Measurements from ENCODE around the gene KDSR. TPM values are rescaled to one million over a fixed set of nuclear protein-coding genes. Genes with fewer than 3 reads are reported as not detected.

Gene KDSR
- total and polyA plus RNA-seq, 7 donors = 7.6 to 50.5 (median 33.2) TPM

DNA sequence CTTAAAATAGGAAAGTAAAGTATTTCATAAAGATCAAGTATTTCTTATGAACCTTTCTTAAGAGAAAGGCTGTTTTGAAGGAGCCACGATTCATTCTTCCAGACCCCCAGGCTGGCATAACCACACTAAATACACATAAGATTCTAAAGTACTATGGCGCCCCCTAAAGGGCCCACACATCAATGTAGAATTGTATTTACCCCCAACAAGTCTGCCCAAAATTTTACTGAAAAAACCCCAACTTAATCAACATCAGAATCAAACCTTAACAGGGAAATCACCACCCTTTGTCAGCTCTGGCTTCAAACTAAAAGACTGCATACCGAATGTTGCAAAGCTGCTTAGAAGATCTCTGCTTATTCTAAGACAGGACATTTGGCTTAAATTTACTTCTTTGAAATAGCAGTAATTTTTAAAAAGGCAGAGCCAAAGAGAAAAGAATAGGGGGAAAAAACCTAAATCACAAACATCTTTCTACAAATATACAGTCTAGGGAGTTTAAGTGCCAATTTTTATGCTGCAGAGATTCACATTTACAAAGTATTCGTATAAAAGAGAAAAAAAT lies 27.0 kb downstream of the KDSR start:
- no peaks in the 10 kb centered on the region for H3K9me3 ChIP-seq
- no peak overlapping the region for H3K4me3 ChIP-seq
- TF ChIP-seq, protein P1, sequence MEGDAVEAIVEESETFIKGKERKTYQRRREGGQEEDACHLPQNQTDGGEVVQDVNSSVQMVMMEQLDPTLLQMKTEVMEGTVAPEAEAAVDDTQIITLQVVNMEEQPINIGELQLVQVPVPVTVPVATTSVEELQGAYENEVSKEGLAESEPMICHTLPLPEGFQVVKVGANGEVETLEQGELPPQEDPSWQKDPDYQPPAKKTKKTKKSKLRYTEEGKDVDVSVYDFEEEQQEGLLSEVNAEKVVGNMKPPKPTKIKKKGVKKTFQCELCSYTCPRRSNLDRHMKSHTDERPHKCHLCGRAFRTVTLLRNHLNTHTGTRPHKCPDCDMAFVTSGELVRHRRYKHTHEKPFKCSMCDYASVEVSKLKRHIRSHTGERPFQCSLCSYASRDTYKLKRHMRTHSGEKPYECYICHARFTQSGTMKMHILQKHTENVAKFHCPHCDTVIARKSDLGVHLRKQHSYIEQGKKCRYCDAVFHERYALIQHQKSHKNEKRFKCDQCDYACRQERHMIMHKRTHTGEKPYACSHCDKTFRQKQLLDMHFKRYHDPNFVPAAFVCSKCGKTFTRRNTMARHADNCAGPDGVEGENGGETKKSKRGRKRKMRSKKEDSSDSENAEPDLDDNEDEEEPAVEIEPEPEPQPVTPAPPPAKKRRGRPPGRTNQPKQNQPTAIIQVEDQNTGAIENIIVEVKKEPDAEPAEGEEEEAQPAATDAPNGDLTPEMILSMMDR (IDR thresholded peaks at IDR 0.05) = no peak
- TF ChIP-seq POLR2A (IDR thresholded peaks at IDR 0.05) = no peak
- no peak for TF ChIP-seq POLR2AphosphoS5 (IDR thresholded peaks at IDR 0.05)
- no peak for TF ChIP-seq EP300 (IDR thresholded peaks at IDR 0.05)
- H3K36me3 ChIP-seq = peaks cover 3 to 87% (median 16%) of the 10 kb centered on the region in 4 donors
- H3K4me1 ChIP-seq = peaks cover 0 to 6% (median 3%) of the 10 kb centered on the region in 4 donors
- no peaks in the 10 kb centered on the region for H3K27me3 ChIP-seq
- no peak overlapping the region for H3K27ac ChIP-seq
- DNase-seq = no peak
- intact Hi-C loops (cut with DNase I) = no loop called here
- WGBS, 2 donors = 37 to 51% methylated on average over 4 of the region's 4 CpGs

GRCh38 chr18:63336366-63337099 lies 30.5 kb downstream of the KDSR start:
- Histone ChIP-seq H3K27ac (peak overlapping the region; percentile 46 to 55 (median 52)), H3K4me1 (no peaks in the 10 kb centered on the region), H3K27me3 (no peaks in the 10 kb centered on the region), H3K36me3 (peaks cover 3 to 86% (median 32%) of the 10 kb centered on the region in 4 donors), H3K4me3 (no peak overlapping the region), H3K9me3 (no peaks in the 10 kb centered on the region)
- DNase-seq = no peak
- peak in 3 of 4 donors; percentile 26 to 53 (median 33) for TF ChIP-seq POLR2AphosphoS5 (IDR thresholded peaks at IDR 0.05)
- no peak for TF ChIP-seq POLR2A (IDR thresholded peaks at IDR 0.05)
- TF ChIP-seq EP300 (IDR thresholded peaks at IDR 0.05) = no peak
- TF ChIP-seq, protein P1 (IDR thresholded peaks at IDR 0.05) = no peak
- 68 to 81% methylated on average over 8 of the region's 8 CpGs for WGBS, 2 donors
- intact Hi-C loops (cut with DNase I) = no loop called here

- TF ChIP-seq POLR2AphosphoS5 (IDR thresholded peaks at IDR 0.05) (no peak), POLR2A (IDR thresholded peaks at IDR 0.05) (no peak), EP300 (IDR thresholded peaks at IDR 0.05) (no peak)
- TF ChIP-seq, protein P1 (IDR thresholded peaks at IDR 0.05) = no peak
- no peaks in the 10 kb centered on the region for H3K9me3 ChIP-seq
- no peaks in the 10 kb centered on the region for H3K4me1 ChIP-seq
- intact Hi-C loops (cut with DNase I) = no loop called here
- WGBS, 2 donors = 93% methylated on average over 4 of the region's 4 CpGs
- no peaks in the 10 kb centered on the region for H3K27me3 ChIP-seq
- no peak overlapping the region for H3K27ac ChIP-seq
- H3K36me3 ChIP-seq = peaks cover 0 to 59% (median 41%) of the 10 kb centered on the region in 4 donors
- no peak for DNase-seq
- no peak overlapping the region for H3K4me3 ChIP-seq
Observed at GRCh38 chr18:63331105-63331504, 35.9 kb downstream of the KDSR start.

DNA sequence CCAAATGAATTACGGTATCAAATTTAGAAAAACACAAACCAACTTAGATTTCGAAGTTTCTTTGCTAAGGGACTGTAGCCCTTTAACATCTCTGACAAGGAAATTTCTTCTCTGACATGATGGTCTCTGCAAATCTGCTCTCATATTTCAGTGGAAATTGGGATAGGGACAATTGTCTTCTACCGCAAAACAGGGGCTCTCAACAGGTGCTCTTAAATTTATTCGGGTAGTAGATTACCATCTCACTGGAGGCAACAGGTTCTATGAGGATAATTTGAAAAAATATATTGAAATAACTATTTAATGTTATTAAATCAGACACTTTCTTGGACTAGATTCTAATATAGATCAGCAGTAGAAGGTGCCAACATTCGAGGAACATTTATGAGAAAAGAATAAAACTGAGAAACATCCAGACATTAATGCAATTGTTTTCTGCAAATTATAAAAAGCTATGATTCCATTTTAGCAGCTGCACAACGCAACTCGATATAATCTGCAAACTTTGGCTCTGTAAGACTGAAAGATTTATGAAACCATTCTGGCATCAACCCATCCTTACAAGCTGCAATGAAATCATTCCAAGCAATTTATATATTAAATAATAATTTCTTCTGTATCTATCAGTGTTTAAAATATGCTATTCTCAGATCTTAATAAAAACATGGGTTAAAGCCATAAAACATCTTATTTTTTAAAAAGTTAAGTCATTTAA lies 37.4 kb downstream of the KDSR start:
- H3K9me3 ChIP-seq = no peaks in the 10 kb centered on the region
- intact Hi-C loops (cut with DNase I) = no loop called here
- no peak overlapping the region for H3K27ac ChIP-seq
- 90 to 91% methylated on average over 7 of the region's 7 CpGs for WGBS, 2 donors
- TF ChIP-seq EP300 (IDR thresholded peaks at IDR 0.05) = no peak
- TF ChIP-seq POLR2AphosphoS5 (IDR thresholded peaks at IDR 0.05) = no peak
- no peak for TF ChIP-seq POLR2A (IDR thresholded peaks at IDR 0.05)
- TF ChIP-seq, protein P1 (IDR thresholded peaks at IDR 0.05) = no peak
- no peak overlapping the region for H3K4me3 ChIP-seq
- H3K27me3 ChIP-seq = no peaks in the 10 kb centered on the region
- H3K4me1 ChIP-seq = no peaks in the 10 kb centered on the region
- peaks cover 0 to 46% (median 28%) of the 10 kb centered on the region in 4 donors for H3K36me3 ChIP-seq
- DNase-seq = no peak

Measured in sigmoid colon (tissue), 7 donors.